Neuronal stem cell (in vitro differentiated cells): Measurements from ENCODE around the gene ZNF735.

ENCODE experiments used
- DNase-seq: peaks from one replicate; pipeline ENCODE4 v3.0.0-alpha.2; 2013; ENCODE audit warnings: low spot score
- H2AFZ ChIP-seq: one replicate; pipeline ENCODE4 v1.6.1; 2013; ENCODE audit warnings: mild to moderate bottlenecking, low read length, inconsistent platforms
- H2AK5ac ChIP-seq: 2 replicates; pipeline ENCODE4 v1.6.1; 2013; ENCODE audit warnings: low read depth, mild to moderate bottlenecking, inconsistent platforms, low read length, moderate library complexity, mixed read lengths
- H2BK120ac ChIP-seq: 2 replicates; pipeline ENCODE4 v1.6.1; 2013; ENCODE audit warnings: low read depth, mild to moderate bottlenecking, inconsistent platforms, low read length, moderate library complexity, mixed read lengths
- H2BK12ac ChIP-seq: one replicate; pipeline ENCODE4 v1.6.1; 2013; ENCODE audit warnings: low read length, inconsistent platforms
- H2BK15ac ChIP-seq: 2 replicates; pipeline ENCODE4 v1.6.1; 2013; ENCODE audit warnings: mild to moderate bottlenecking, low read length, inconsistent platforms, mixed read lengths
- H2BK5ac ChIP-seq: one replicate; pipeline ENCODE4 v1.6.1; 2013; ENCODE audit warnings: inconsistent platforms, mild to moderate bottlenecking, low read length, moderate library complexity
- H3K14ac ChIP-seq: one replicate; pipeline ENCODE4 v1.6.1; 2013; ENCODE audit warnings: low read length, inconsistent platforms
- H3K18ac ChIP-seq: 2 replicates; pipeline ENCODE4 v1.6.1; 2013; ENCODE audit warnings: low read length, inconsistent platforms
- H3K23ac ChIP-seq: 2 replicates; pipeline ENCODE4 v1.6.1; 2013; ENCODE audit warnings: low read depth, mild to moderate bottlenecking, mixed read lengths, low read length, inconsistent platforms; ENCODE audit not compliant: poor library complexity
- H3K27ac ChIP-seq: replicated peaks from 3 replicates; pipeline ENCODE4 v1.5.1; 2013; ENCODE audit warnings: low read length, inconsistent platforms
- H3K27me3 ChIP-seq, 3 experiments: 2 replicates each; pipeline ENCODE4 v1.6.1; 2013; ENCODE audit warnings: low read length in 3 of 3, mild to moderate bottlenecking in 2 of 3, inconsistent platforms in 1 of 3, low read depth in 1 of 3, mixed read lengths in 1 of 3, moderate library complexity in 1 of 3; ENCODE audit not compliant: control insufficient read depth in 3 of 3, insufficient read depth in 3 of 3
- H3K36me3 ChIP-seq, 2 donors: replicated peaks in 1 of 2; 2 replicates each; pipeline ENCODE4 v1.6.1; 2013; ENCODE audit warnings: low read length in 2 of 2; ENCODE audit not compliant: control insufficient read depth in 2 of 2, insufficient read depth in 2 of 2
- H3K4ac ChIP-seq: 2 replicates; pipeline ENCODE4 v1.6.1; 2013; ENCODE audit warnings: inconsistent platforms, mild to moderate bottlenecking, low read length, moderate library complexity
- H3K4me1 ChIP-seq, 2 donors: 1 replicate in 1 of 2; 2 replicates in 1 of 2; pipeline ENCODE4 v1.6.1; 2013; ENCODE audit warnings: low read length in 2 of 2, low read depth in 1 of 2; ENCODE audit not compliant: control insufficient read depth in 2 of 2, insufficient read depth in 1 of 2
- H3K4me2 ChIP-seq: one replicate; pipeline ENCODE4 v1.6.1; 2013; ENCODE audit warnings: mild to moderate bottlenecking, low read length, inconsistent platforms; ENCODE audit not compliant: insufficient read depth, poor library complexity, severe bottlenecking
- H3K4me3 ChIP-seq, 2 donors: 2 replicates each; pipeline ENCODE4 v1.5.1; 2013; ENCODE audit warnings: low read length in 2 of 2, mild to moderate bottlenecking in 2 of 2, inconsistent platforms in 1 of 2, moderate library complexity in 1 of 2
- H3K79me1 ChIP-seq: one replicate; pipeline ENCODE4 v1.6.1; 2013; ENCODE audit warnings: low read depth, mild to moderate bottlenecking, inconsistent platforms, low read length, moderate library complexity
- H3K9ac ChIP-seq: one replicate; pipeline ENCODE4 v1.6.1; 2013; ENCODE audit warnings: mild to moderate bottlenecking, low read depth, low read length, inconsistent platforms; ENCODE audit not compliant: poor library complexity
- H3K9me3 ChIP-seq, 2 donors: replicated peaks in 1 of 2; 2 replicates each; pipeline versions ENCODE3 to v1.6.1; 2013; ENCODE audit warnings: low read length in 2 of 2, mild to moderate bottlenecking in 2 of 2, inconsistent platforms in 1 of 2, low read depth in 1 of 2, mixed read lengths in 1 of 2, moderate library complexity in 1 of 2; ENCODE audit not compliant: control insufficient read depth in 2 of 2, insufficient read depth in 1 of 2
- H4K8ac ChIP-seq: one replicate; pipeline ENCODE4 v1.6.1; 2013; ENCODE audit warnings: low read depth, mild to moderate bottlenecking, inconsistent platforms, low read length, moderate library complexity
- H4K91ac ChIP-seq: one replicate; pipeline ENCODE4 v1.6.1; 2013; ENCODE audit warnings: low read length, low read depth, mild to moderate bottlenecking, inconsistent platforms; ENCODE audit not compliant: poor library complexity
- WGBS, 2 donors: extraction: QIAGEN DNeasy Blood & Tissue Kit; methylation state at CpG; one replicate each; pipeline ENCODE4 v1.1.7; 2013; ENCODE audit warnings: missing lambda C conversion rate in 2 of 2, mixed read lengths in 1 of 2; ENCODE audit not compliant: insufficient read length in 2 of 2, insufficient replicate concordance in 1 of 2; ENCODE audit errors: extremely low coverage in 2 of 2; 5-methylcytosine and 5-hydroxymethylcytosine counted together

ZNF735 gene

GRCh38 chr7:64183827-64184372 lies 23.1 kb upstream of the ZNF735 start:
- no CpG with 5 or more reads among the region's 13 CpGs for WGBS, 2 donors
- H2BK12ac ChIP-seq: no peak overlapping the region
- H3K9ac ChIP-seq: no peak overlapping the region
- no peak overlapping the region for H3K27ac ChIP-seq
- peak overlapping the region; percentile 21 for H3K14ac ChIP-seq
- no peaks in the 10 kb centered on the region for H3K27me3 ChIP-seq
- no peak overlapping the region for H3K23ac ChIP-seq
- H2BK15ac ChIP-seq: no peak overlapping the region
- no peak overlapping the region for H3K4ac ChIP-seq
- no peak overlapping the region for H2BK120ac ChIP-seq
- no peak for DNase-seq
- H3K79me1 ChIP-seq: no peaks in the 10 kb centered on the region
- no peak overlapping the region for H2BK5ac ChIP-seq
- no peak overlapping the region for H3K4me2 ChIP-seq
- H2AFZ ChIP-seq: no peak overlapping the region
- H3K4me1 ChIP-seq: no peaks in the 10 kb centered on the region
- H3K4me3 ChIP-seq: no peak overlapping the region
- no peak overlapping the region for H4K8ac ChIP-seq
- H3K9me3 ChIP-seq: peaks cover 0 to 37% of the 10 kb centered on the region in 2 donors
- H2AK5ac ChIP-seq: no peak overlapping the region
- H3K18ac ChIP-seq: no peak overlapping the region
- no peaks in the 10 kb centered on the region for H3K36me3 ChIP-seq
- no peak overlapping the region for H4K91ac ChIP-seq

- Histone ChIP-seq H3K27me3 (no peaks in the 10 kb centered on the region), H2AK5ac (no peak overlapping the region), H3K4me3 (no peak overlapping the region), H2BK120ac (no peak overlapping the region), H3K4me2 (no peak overlapping the region), H3K36me3 (no peaks in the 10 kb centered on the region), H4K8ac (no peak overlapping the region), H4K91ac (no peak overlapping the region), H2BK12ac (no peak overlapping the region), H3K23ac (no peak overlapping the region), H3K79me1 (no peaks in the 10 kb centered on the region), H3K14ac (peak overlapping the region; percentile 21), H2BK15ac (no peak overlapping the region), H2AFZ (no peak overlapping the region), H2BK5ac (no peak overlapping the region), H3K4me1 (no peaks in the 10 kb centered on the region), H3K18ac (no peak overlapping the region), H3K27ac (no peak overlapping the region), H3K4ac (no peak overlapping the region), H3K9me3 (peaks cover 0 to 37% of the 10 kb centered on the region in 2 donors), H3K9ac (no peak overlapping the region)
- no peak for DNase-seq
- no CpG with 5 or more reads among the region's 12 CpGs for WGBS, 2 donors
Measured at GRCh38 chr7:64184376-64184775, 22.6 kb upstream of the ZNF735 start.

- Histone ChIP-seq H3K18ac (no peak overlapping the region), H2BK120ac (no peak overlapping the region), H3K79me1 (no peaks in the 10 kb centered on the region), H3K4me3 (no peak overlapping the region), H2BK15ac (no peak overlapping the region), H3K4me1 (no peaks in the 10 kb centered on the region), H3K14ac (no peak overlapping the region), H2AFZ (no peak overlapping the region), H2BK12ac (no peak overlapping the region), H3K4me2 (no peak overlapping the region), H3K9ac (no peak overlapping the region), H2AK5ac (no peak overlapping the region), H3K27me3 (no peaks in the 10 kb centered on the region), H3K27ac (no peak overlapping the region), H3K36me3 (no peaks in the 10 kb centered on the region), H3K9me3 (peaks cover 0 to 30% of the 10 kb centered on the region in 2 donors), H4K8ac (no peak overlapping the region), H3K4ac (no peak overlapping the region), H4K91ac (no peak overlapping the region), H2BK5ac (no peak overlapping the region), H3K23ac (no peak overlapping the region)
- no CpG with 5 or more reads among the region's 3 CpGs for WGBS, 2 donors
- no peak for DNase-seq
Measured at GRCh38 chr7:64187408-64187807, 19.6 kb upstream of the ZNF735 start.

GRCh38 chr7:64192148-64192704 lies 14.8 kb upstream of the ZNF735 start:
- H3K18ac ChIP-seq: no peak overlapping the region
- no peak overlapping the region for H3K4ac ChIP-seq
- no peak overlapping the region for H2BK15ac ChIP-seq
- no peak overlapping the region for H2AFZ ChIP-seq
- H3K9me3 ChIP-seq: peaks cover 0 to 21% of the 10 kb centered on the region in 2 donors
- H3K4me3 ChIP-seq: peak overlapping the region in 1 of 2 donors; percentile 64
- H4K91ac ChIP-seq: no peak overlapping the region
- peak overlapping the region; percentile 21 for H3K14ac ChIP-seq
- WGBS, 2 donors: no CpG with 5 or more reads among the region's 24 CpGs
- no peaks in the 10 kb centered on the region for H3K4me1 ChIP-seq
- peak overlapping the region; percentile 65 for H4K8ac ChIP-seq
- no peak overlapping the region for H2BK120ac ChIP-seq
- peak overlapping the region; percentile 65 for H3K23ac ChIP-seq
- H3K9ac ChIP-seq: no peak overlapping the region
- no peaks in the 10 kb centered on the region for H3K36me3 ChIP-seq
- H2AK5ac ChIP-seq: no peak overlapping the region
- no peaks in the 10 kb centered on the region for H3K27me3 ChIP-seq
- no peaks in the 10 kb centered on the region for H3K79me1 ChIP-seq
- H2BK12ac ChIP-seq: no peak overlapping the region
- no peak overlapping the region for H2BK5ac ChIP-seq
- no peak for DNase-seq
- H3K27ac ChIP-seq: no peak overlapping the region
- no peak overlapping the region for H3K4me2 ChIP-seq
